Measurements from ENCODE around the gene SKI.

The SKI gene

DNA sequence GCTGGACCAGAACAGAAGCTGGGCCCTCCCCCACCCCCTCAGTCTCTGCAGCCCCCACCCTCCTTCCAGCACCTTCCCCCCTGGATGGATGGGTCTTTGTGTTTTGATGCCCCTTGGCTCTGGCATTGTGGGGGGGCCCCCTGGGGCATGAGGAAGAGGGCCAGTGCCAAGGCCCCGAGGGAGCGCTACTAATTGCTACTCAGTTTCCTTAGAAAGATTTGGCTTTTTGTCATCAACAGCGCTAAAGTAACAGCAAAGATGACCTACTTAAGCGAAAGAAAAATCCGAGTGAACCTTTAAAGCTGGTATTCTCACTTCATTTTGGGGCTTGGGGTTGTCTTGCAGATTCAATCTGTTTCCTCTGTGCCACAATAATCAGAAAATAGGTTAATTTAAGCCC is 63.5 kb downstream of the SKI start:
- Histone ChIP-seq H3K79me2 (ENCODE audit: insufficient read depth, low read length) (peaks cover 63% of the 10 kb centered on the region), H3K4me2 (ENCODE audit: insufficient read depth, low read length) (peak overlapping the region; percentile 67), H3K36me3 (ENCODE audit: insufficient read depth, low read length) (no peaks in the 10 kb centered on the region), H3K9me3 (ENCODE audit: insufficient read depth, low read length, severe bottlenecking) (no peaks in the 10 kb centered on the region), H3K4me1 (ENCODE audit: insufficient read depth, low read length) (peaks cover 43% of the 10 kb centered on the region), H3K9ac (ENCODE audit: low read depth, low read length) (peak overlapping the region; percentile 50), H3K27me3 (ENCODE audit: insufficient read depth, low read length, poor library complexity) (no peaks in the 10 kb centered on the region), H4K20me1 (ENCODE audit: insufficient read depth, low read length) (peaks cover 83% of the 10 kb centered on the region), H3K27ac (ENCODE audit: low read length) (peak overlapping the region; percentile 83), H3K4me3 (ENCODE audit: low read depth in 1 of 2, low read length in 2 of 2) (peak overlapping the region in 1 of 2 experiments; percentile 51; a peak in 1 of 4 replicates), H2AFZ (ENCODE audit: low read depth, low read length) (no peak overlapping the region)
- no peak for ATAC-seq (ENCODE audit: insufficient read depth, low read depth)
- no peak for DNase-seq
- TF ChIP-seq, protein P1, sequence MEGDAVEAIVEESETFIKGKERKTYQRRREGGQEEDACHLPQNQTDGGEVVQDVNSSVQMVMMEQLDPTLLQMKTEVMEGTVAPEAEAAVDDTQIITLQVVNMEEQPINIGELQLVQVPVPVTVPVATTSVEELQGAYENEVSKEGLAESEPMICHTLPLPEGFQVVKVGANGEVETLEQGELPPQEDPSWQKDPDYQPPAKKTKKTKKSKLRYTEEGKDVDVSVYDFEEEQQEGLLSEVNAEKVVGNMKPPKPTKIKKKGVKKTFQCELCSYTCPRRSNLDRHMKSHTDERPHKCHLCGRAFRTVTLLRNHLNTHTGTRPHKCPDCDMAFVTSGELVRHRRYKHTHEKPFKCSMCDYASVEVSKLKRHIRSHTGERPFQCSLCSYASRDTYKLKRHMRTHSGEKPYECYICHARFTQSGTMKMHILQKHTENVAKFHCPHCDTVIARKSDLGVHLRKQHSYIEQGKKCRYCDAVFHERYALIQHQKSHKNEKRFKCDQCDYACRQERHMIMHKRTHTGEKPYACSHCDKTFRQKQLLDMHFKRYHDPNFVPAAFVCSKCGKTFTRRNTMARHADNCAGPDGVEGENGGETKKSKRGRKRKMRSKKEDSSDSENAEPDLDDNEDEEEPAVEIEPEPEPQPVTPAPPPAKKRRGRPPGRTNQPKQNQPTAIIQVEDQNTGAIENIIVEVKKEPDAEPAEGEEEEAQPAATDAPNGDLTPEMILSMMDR (IDR thresholded peaks at IDR 0.05; ENCODE audit: borderline replicate concordance, extremely low read depth, low read length, poor library complexity, severe bottlenecking): no peak
- TF ChIP-seq EZH2 (IDR thresholded peaks at IDR 0.05; ENCODE audit: borderline replicate concordance, low read depth, low read length, severe bottlenecking): no peak

DNA sequence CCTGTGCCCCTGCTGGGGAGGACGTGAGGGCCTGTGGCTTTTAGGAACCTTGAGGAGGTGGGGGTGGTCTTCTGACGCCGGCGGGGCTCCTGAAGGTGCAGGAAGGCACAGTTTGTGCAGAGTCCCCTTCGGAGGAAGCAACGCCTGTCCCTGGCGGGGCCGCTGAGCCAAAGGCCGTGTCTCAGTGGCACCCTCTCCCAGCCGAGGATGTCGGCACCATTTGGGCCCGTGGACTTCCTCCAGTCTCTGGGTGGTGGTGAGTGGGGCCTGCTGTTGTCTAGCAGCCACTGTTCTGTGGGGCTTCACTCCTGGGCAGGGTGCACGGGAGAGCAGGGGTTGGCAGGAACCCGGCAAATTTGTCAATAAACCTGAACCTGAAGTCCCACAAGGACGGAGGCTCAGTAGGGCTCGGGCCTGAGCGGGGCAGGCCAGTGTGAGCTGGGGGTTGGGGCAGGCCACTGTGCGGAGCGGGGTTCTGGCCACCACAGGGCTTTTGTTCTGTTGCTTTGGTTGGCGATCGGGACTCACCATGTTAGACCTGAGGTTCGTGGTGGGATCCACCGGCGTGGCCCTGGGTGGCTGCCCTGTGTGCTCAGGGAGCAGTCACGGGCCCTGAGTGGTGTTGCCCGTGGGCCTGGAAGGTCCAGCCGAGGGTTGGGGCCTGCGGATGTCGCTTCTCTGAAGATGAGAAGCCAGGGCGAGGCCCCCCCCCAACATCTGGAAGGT is 64.8 kb downstream of the SKI start:
- no peaks in the 10 kb centered on the region for H3K27me3 ChIP-seq (ENCODE audit: insufficient read depth, low read length, poor library complexity)
- ATAC-seq (ENCODE audit: insufficient read depth, low read depth) (no peak), DNase-seq (no peak)
- peaks cover 86% of the 10 kb centered on the region for H4K20me1 ChIP-seq (ENCODE audit: insufficient read depth, low read length)
- no peaks in the 10 kb centered on the region for H3K9me3 ChIP-seq (ENCODE audit: insufficient read depth, low read length, severe bottlenecking)
- TF ChIP-seq, protein P1 (IDR thresholded peaks at IDR 0.05; ENCODE audit: borderline replicate concordance, extremely low read depth, low read length, poor library complexity, severe bottlenecking): no peak
- TF ChIP-seq EZH2 (IDR thresholded peaks at IDR 0.05; ENCODE audit: borderline replicate concordance, low read depth, low read length, severe bottlenecking): no peak
- H3K27ac ChIP-seq (ENCODE audit: low read length): no peak overlapping the region
- no peak overlapping the region for H3K9ac ChIP-seq (ENCODE audit: low read depth, low read length)
- H3K4me1 ChIP-seq (ENCODE audit: insufficient read depth, low read length): peaks cover 43% of the 10 kb centered on the region
- peaks cover 71% of the 10 kb centered on the region for H3K79me2 ChIP-seq (ENCODE audit: insufficient read depth, low read length)
- H3K4me3 ChIP-seq (ENCODE audit: low read depth in 1 of 2, low read length in 2 of 2): no peak overlapping the region
- no peak overlapping the region for H3K4me2 ChIP-seq (ENCODE audit: insufficient read depth, low read length)
- H2AFZ ChIP-seq (ENCODE audit: low read depth, low read length): no peak overlapping the region
- no peaks in the 10 kb centered on the region for H3K36me3 ChIP-seq (ENCODE audit: insufficient read depth, low read length)

DNA sequence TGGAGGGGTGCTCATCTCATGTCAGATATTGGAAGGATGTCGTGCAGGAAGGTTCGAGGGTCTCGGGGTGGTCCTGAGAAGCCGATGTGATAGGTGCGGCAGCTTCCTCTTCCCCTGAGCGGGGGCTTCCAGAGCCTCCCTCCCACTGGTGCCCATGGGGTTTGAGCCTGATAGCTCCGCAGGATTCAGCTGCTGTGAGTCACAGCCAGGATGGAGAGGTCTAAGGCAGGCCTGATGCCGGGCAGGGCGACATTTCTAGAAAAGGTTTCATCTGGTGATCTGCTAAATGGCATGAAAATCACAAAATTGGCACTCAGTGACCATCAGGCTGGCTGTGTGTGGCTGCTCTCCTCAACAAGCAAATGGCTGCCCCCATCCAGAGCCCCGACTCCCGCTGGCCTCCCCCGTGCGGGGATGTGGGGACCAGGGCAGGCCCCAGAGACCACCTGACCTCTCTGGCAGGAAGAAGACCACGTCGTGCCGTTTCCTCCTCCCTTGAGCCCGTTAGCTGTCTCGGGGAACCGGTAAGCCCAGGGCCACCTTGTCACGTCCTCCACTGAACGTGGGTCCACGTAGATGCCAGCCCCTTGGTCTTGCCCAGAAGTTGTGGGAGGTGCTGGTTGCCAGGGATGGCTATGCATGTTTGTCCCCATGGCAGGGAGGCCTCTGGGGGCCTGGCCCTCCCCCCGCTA is 66.1 kb downstream of the SKI start:
- Histone ChIP-seq H3K4me3 (ENCODE audit: low read depth in 1 of 2, low read length in 2 of 2) (no peak overlapping the region), H2AFZ (ENCODE audit: low read depth, low read length) (no peak overlapping the region), H3K36me3 (ENCODE audit: insufficient read depth, low read length) (no peaks in the 10 kb centered on the region), H3K79me2 (ENCODE audit: insufficient read depth, low read length) (peaks cover 73% of the 10 kb centered on the region), H3K4me1 (ENCODE audit: insufficient read depth, low read length) (peaks cover 40% of the 10 kb centered on the region), H3K9me3 (ENCODE audit: insufficient read depth, low read length, severe bottlenecking) (no peaks in the 10 kb centered on the region), H3K27ac (ENCODE audit: low read length) (no peak overlapping the region), H3K4me2 (ENCODE audit: insufficient read depth, low read length) (no peak overlapping the region), H3K9ac (ENCODE audit: low read depth, low read length) (no peak overlapping the region), H4K20me1 (ENCODE audit: insufficient read depth, low read length) (peaks cover 87% of the 10 kb centered on the region), H3K27me3 (ENCODE audit: insufficient read depth, low read length, poor library complexity) (no peaks in the 10 kb centered on the region)
- ATAC-seq (ENCODE audit: insufficient read depth, low read depth) (no peak), DNase-seq (no peak)
- TF ChIP-seq, protein P1 (IDR thresholded peaks at IDR 0.05; ENCODE audit: borderline replicate concordance, extremely low read depth, low read length, poor library complexity, severe bottlenecking): no peak
